HepG2 (cell line): ENCODE results near the gene DNASE1L2. TPM values are rescaled to one million over a fixed set of nuclear protein-coding genes. Genes with fewer than 3 reads are reported as not detected.

Experiments
- CREM ChIP-seq, 2 experiments: sonication (generic) in 1 of 2; formaldehyde crosslinking in 1 of 2; IDR thresholded peaks; 2 replicates each; pipeline versions ENCODE4 v1.4.0 to v1.6.1; 2016 to 2020; ENCODE audit warnings: antibody characterized with exemption in 1 of 2, mild to moderate bottlenecking in 1 of 2, missing genetic modification reagents in 1 of 2
- FOXM1 ChIP-seq: sonication (generic); formaldehyde crosslinking; IDR thresholded peaks from 2 replicates; pipeline ENCODE4 v1.5.0; 2020; ENCODE audit warnings: missing genetic modification reagents
- HMG20A ChIP-seq: IDR thresholded peaks from 2 replicates; pipeline ENCODE4 v1.6.1; 2016; ENCODE audit warnings: borderline replicate concordance
- HOXA5 ChIP-seq: sonication (generic); formaldehyde crosslinking; IDR thresholded peaks from 2 replicates; pipeline ENCODE4 v1.4.0; 2020; ENCODE audit warnings: missing genetic modification reagents
- JUND ChIP-seq: sonication (generic); formaldehyde crosslinking; IDR thresholded peaks from 2 replicates; pipeline ENCODE4 v1.8.0; 2022; ENCODE audit warnings: mild to moderate bottlenecking, missing genetic modification reagents
- KAT8 ChIP-seq: IDR thresholded peaks from 2 replicates; pipeline ENCODE4 v1.6.1; 2016; ENCODE audit warnings: missing genetic modification reagents, missing compliant biosample characterization
- KMT2B ChIP-seq: IDR thresholded peaks from 2 replicates; pipeline ENCODE4 v1.6.1; 2016; ENCODE audit warnings: missing genetic modification reagents, missing compliant biosample characterization
- MED13 ChIP-seq: sonication (generic); formaldehyde crosslinking; IDR thresholded peaks from 2 replicates; pipeline ENCODE4 v1.5.0; 2020; ENCODE audit warnings: missing genetic modification reagents
- MEF2D ChIP-seq: sonication (generic); formaldehyde crosslinking; IDR thresholded peaks from 2 replicates; pipeline ENCODE4 v1.5.1; 2020; ENCODE audit warnings: mild to moderate bottlenecking, missing genetic modification reagents
- NFKBIZ ChIP-seq: IDR thresholded peaks from 2 replicates; pipeline ENCODE4 v1.6.1; 2018; ENCODE audit warnings: missing genetic modification reagents, missing compliant biosample characterization
- SAP130 ChIP-seq: IDR thresholded peaks from 2 replicates; pipeline ENCODE4 v1.6.1; 2016; ENCODE audit warnings: low read depth
- SP140L ChIP-seq: sonication (generic); formaldehyde crosslinking; IDR thresholded peaks from 2 replicates; pipeline ENCODE4 v1.4.0; 2020; ENCODE audit warnings: missing genetic modification reagents, borderline replicate concordance
- ZMAT3 ChIP-seq: sonication (generic); formaldehyde crosslinking; conservative IDR thresholded peaks from 2 replicates; pipeline ENCODE4 v1.7.0; 2021; ENCODE audit warnings: missing genetic modification reagents
- ZNF101 ChIP-seq: sonication (generic); formaldehyde crosslinking; IDR thresholded peaks from 2 replicates; pipeline ENCODE4 v1.4.0; 2020; ENCODE audit warnings: mild to moderate bottlenecking, low read depth, missing genetic modification reagents, borderline replicate concordance
- ZNF230 ChIP-seq: sonication (generic); formaldehyde crosslinking; IDR thresholded peaks from 2 replicates; pipeline ENCODE4 v1.4.0; 2020; ENCODE audit warnings: mild to moderate bottlenecking, missing genetic modification reagents
- ZNF333 ChIP-seq: sonication (generic); formaldehyde crosslinking; IDR thresholded peaks from 2 replicates; pipeline ENCODE4 v1.4.0; 2020; ENCODE audit warnings: mild to moderate bottlenecking, missing genetic modification reagents, borderline replicate concordance
- ZNF432 ChIP-seq: sonication (generic); formaldehyde crosslinking; IDR thresholded peaks from 2 replicates; pipeline ENCODE4 v1.5.0; 2020; ENCODE audit warnings: missing genetic modification reagents, mild to moderate bottlenecking, borderline replicate concordance
- ZNF451 ChIP-seq: sonication (generic); formaldehyde crosslinking; IDR thresholded peaks from 2 replicates; pipeline ENCODE4 v1.5.0; 2020; ENCODE audit warnings: mild to moderate bottlenecking, missing genetic modification reagents
- ZNF703 ChIP-seq: sonication (generic); formaldehyde crosslinking; IDR thresholded peaks from 2 replicates; pipeline ENCODE4 v1.5.1; 2020; ENCODE audit warnings: missing genetic modification reagents, mild to moderate bottlenecking, moderate library complexity, borderline replicate concordance
- ZNF737 ChIP-seq: sonication (generic); formaldehyde crosslinking; IDR thresholded peaks from 2 replicates; pipeline ENCODE4 v1.5.0; 2020; ENCODE audit warnings: missing genetic modification reagents, mild to moderate bottlenecking, borderline replicate concordance
- ZNF75D ChIP-seq: sonication (generic); formaldehyde crosslinking; IDR thresholded peaks from 2 replicates; pipeline ENCODE4 v1.8.1; 2023; ENCODE audit warnings: missing genetic modification reagents, mild to moderate bottlenecking, borderline replicate concordance
- ZNF768 ChIP-seq: sonication (generic); formaldehyde crosslinking; IDR thresholded peaks from 2 replicates; pipeline ENCODE4 v1.4.0; 2020; ENCODE audit warnings: missing genetic modification reagents
- polyA plus RNA-seq, 8 experiments: library from polyadenylated mRNA; depleted of rRNA in 3 of 8; stranded (reverse) in 7 of 8; unstranded in 1 of 8; fragments of >200 nt; fragmentation: Illumina TruSeq in 4 of 8; extraction: Trizol in 4 of 8; gene quantifications; 2 replicates each; pipeline versions ENCODE4 v1.2.1 to v1.2.3, GENCODE V29; 2011 to 2016; ENCODE audit warnings: low read depth in 4 of 8, missing spikeins in 1 of 8, mixed read lengths in 1 of 8; ENCODE audit not compliant: insufficient read depth in 1 of 8
- total RNA-seq, 5 experiments: library from RNA; depleted of rRNA; stranded (reverse); fragments of >200 nt; fragmentation: Illumina TruSeq; extraction: Trizol; gene quantifications; 2 replicates each; pipeline ENCODE4 v1.2.3, GENCODE V29; 2016; ENCODE audit warnings: low read depth in 1 of 5
- TF ChIP-seq, protein P1 (sequence below): sonication (generic); formaldehyde crosslinking; IDR thresholded peaks from 2 replicates; pipeline ENCODE4 v1.4.0; 2020; ENCODE audit warnings: missing genetic modification reagents
- TF ChIP-seq, protein P2 (sequence below): sonication (generic); formaldehyde crosslinking; IDR thresholded peaks from 2 replicates; pipeline ENCODE4 v1.5.0; 2020; ENCODE audit warnings: missing genetic modification reagents
- TF ChIP-seq, protein P3 (sequence below): sonication (generic); formaldehyde crosslinking; IDR thresholded peaks from 2 replicates; pipeline ENCODE4 v1.8.0; 2022; ENCODE audit warnings: mild to moderate bottlenecking, missing genetic modification reagents
- TF ChIP-seq, protein P4 (sequence below): sonication (generic); formaldehyde crosslinking; IDR thresholded peaks from 2 replicates; pipeline ENCODE4 v1.8.1; 2023; ENCODE audit warnings: mild to moderate bottlenecking, moderate library complexity, missing genetic modification reagents

Gene DNASE1L2
- total and polyA plus RNA-seq, 2 of the 13 experiments (the other 11 are each of a cell fraction or from before 2014, with no cell fraction given), result 0.44 to 0.50 TPM

DNA sequence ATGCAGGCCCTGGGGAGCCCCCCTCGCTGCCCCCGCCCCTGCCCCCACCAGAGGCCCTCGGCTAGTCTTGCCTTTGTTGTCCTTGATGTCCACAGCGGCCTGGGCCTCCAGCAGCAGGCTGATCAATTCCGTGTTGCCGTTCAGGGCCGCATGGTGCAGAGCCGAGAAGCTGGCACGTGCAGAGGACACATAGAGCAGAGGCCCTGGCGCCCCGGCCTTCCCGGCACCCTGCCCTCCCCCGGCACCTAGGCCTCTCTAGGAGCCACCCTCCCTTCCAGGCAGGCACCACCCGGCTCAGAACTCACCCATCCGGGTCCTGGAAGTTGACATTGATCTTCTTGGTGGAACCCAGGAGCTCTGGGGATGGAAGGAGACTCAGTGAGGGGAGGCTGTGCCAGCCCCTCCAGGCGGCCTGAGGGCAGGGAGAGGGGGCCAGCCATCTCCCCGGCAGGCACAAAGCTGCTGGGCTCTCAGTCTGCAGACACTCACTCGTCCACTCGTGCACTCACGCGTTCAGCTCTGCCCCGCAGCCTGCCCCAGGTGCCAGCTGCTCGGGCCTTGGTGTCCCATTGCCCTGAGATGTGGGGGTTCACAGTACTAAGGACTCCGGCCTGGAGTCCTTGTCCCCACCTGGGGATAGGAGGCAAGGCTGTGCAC, 46.1 kb upstream of the DNASE1L2 start (continued):
- no peak for TF ChIP-seq JUND (CRISPR knock-in tag)
- TF ChIP-seq ZNF768 (CRISPR knock-in tag), result no peak
- TF ChIP-seq, protein P1, sequence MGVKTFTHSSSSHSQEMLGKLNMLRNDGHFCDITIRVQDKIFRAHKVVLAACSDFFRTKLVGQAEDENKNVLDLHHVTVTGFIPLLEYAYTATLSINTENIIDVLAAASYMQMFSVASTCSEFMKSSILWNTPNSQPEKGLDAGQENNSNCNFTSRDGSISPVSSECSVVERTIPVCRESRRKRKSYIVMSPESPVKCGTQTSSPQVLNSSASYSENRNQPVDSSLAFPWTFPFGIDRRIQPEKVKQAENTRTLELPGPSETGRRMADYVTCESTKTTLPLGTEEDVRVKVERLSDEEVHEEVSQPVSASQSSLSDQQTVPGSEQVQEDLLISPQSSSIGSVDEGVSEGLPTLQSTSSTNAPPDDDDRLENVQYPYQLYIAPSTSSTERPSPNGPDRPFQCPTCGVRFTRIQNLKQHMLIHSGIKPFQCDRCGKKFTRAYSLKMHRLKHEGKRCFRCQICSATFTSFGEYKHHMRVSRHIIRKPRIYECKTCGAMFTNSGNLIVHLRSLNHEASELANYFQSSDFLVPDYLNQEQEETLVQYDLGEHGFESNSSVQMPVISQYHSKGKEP (CRISPR knock-in tag), result no peak
- peak; percentile 41; the same call in 1 of the 2 replicates for TF ChIP-seq SAP130 (CRISPR knock-in tag)
- TF ChIP-seq ZNF703 (CRISPR knock-in tag), result no peak
- TF ChIP-seq SP140L (CRISPR knock-in tag), result no peak
- TF ChIP-seq ZNF230, result peak; percentile 59; the same call in 1 of the 2 replicates
- no peak for TF ChIP-seq ZNF737 (CRISPR knock-in tag)
- TF ChIP-seq, protein P2, sequence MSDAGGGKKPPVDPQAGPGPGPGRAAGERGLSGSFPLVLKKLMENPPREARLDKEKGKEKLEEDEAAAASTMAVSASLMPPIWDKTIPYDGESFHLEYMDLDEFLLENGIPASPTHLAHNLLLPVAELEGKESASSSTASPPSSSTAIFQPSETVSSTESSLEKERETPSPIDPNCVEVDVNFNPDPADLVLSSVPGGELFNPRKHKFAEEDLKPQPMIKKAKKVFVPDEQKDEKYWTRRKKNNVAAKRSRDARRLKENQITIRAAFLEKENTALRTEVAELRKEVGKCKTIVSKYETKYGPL, result no peak
- no peak for TF ChIP-seq MED13 (CRISPR knock-in tag)
- TF ChIP-seq HOXA5 (CRISPR knock-in tag), result no peak
- no peak for TF ChIP-seq ZNF451
- TF ChIP-seq KMT2B, result no peak
- TF ChIP-seq, protein P3, sequence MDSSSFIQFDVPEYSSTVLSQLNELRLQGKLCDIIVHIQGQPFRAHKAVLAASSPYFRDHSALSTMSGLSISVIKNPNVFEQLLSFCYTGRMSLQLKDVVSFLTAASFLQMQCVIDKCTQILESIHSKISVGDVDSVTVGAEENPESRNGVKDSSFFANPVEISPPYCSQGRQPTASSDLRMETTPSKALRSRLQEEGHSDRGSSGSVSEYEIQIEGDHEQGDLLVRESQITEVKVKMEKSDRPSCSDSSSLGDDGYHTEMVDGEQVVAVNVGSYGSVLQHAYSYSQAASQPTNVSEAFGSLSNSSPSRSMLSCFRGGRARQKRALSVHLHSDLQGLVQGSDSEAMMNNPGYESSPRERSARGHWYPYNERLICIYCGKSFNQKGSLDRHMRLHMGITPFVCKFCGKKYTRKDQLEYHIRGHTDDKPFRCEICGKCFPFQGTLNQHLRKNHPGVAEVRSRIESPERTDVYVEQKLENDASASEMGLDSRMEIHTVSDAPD (CRISPR knock-in tag), result no peak
- no peak for TF ChIP-seq KAT8 (CRISPR knock-in tag)
- TF ChIP-seq ZNF75D (CRISPR knock-in tag), result no peak
- TF ChIP-seq FOXM1 (CRISPR knock-in tag), result no peak
- no peak for TF ChIP-seq NFKBIZ (CRISPR knock-in tag)
- 0 out of 2 replicates have a peak, but pooled peaks have one; percentile 29 for TF ChIP-seq ZMAT3
- no peak for TF ChIP-seq ZNF101 (CRISPR knock-in tag)
- TF ChIP-seq, protein P4, sequence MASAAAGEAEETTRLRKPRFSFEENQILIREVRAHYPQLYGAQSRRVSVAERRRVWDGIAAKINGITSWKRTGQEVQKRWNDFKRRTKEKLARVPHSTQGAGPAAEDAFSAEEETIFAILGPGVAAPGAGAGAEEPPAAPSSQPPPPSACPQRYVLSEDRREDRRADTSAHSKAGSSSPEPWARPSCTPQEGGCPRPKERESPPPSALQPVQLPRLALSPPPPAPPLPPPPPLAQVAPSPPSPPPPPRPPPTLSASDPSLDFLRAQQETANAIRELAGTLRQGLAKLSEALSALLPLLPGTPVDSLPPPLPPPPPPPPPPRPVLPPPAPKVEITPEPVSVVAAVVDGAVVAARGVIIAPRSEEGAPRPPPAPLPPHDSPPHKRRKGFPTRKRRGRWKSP, result no peak
- TF ChIP-seq ZNF432 (CRISPR knock-in tag), result no peak
- TF ChIP-seq CREM (IDR thresholded peaks at IDR 0.05), result no peak
- TF ChIP-seq CREM (CRISPR knock-in tag; IDR thresholded peaks at IDR 0.05), result no peak
- no peak for TF ChIP-seq ZNF333 (CRISPR knock-in tag)
- no peak for TF ChIP-seq MEF2D
- TF ChIP-seq HMG20A, result no peak
